HG03342 (cell line): ENCODE results near the gene SSBP2.

ENCODE experiments used
- ATAC-seq: cut with Tn5 transposase; IDR thresholded peaks from one replicate; pipeline ENCODE4 v1.9.1; 2021; ENCODE audit warnings: mild to moderate bottlenecking, moderate library complexity; ENCODE audit not compliant: unreplicated experiment

The SSBP2 gene

DNA sequence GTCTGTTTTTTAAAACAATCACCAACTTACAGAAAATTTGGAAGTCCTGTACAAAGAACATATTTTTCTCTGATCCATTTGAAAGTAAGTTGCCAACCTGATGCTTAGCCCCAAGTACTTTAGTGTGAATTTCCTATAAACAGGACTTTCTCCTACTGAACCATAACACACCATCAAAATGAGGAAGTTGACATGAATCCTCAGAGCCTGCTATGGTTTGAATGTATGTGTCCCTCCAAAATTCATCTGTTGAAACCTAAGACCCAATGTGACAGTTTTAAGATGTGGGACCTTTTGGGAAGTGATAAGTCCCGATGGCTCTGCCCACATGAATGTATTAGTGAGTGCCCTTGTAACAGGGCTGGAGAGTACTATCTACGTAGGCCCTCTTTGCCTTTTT lies 350.5 kb downstream of the SSBP2 start:
- ATAC-seq, result no peak

- ATAC-seq, result no peak
Measured at GRCh38 chr5:81398741-81399140, 352.2 kb downstream of the SSBP2 start.

DNA sequence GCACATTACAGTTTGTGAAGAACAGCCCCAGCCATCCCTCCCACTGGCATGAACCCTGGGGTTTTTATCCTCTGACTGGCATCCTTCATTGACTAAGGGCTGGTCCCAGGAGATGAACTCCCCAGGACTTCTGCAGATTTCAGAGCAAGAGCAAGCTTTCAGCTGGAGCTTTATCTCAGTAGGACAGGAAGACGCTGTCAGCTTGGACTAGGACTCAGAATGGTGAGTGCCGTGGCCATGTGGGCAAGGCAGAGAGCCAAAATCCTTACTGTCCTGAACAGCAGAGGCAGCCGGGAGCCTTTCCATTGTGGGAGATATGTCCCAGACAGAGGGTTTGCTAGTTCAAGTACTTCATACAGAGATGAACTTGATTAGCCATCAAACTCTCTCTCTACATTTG lies 353.7 kb downstream of the SSBP2 start:
- ATAC-seq, result no peak

- no peak for ATAC-seq
Measured at GRCh38 chr5:81395262-81395661, 355.6 kb downstream of the SSBP2 start.

DNA sequence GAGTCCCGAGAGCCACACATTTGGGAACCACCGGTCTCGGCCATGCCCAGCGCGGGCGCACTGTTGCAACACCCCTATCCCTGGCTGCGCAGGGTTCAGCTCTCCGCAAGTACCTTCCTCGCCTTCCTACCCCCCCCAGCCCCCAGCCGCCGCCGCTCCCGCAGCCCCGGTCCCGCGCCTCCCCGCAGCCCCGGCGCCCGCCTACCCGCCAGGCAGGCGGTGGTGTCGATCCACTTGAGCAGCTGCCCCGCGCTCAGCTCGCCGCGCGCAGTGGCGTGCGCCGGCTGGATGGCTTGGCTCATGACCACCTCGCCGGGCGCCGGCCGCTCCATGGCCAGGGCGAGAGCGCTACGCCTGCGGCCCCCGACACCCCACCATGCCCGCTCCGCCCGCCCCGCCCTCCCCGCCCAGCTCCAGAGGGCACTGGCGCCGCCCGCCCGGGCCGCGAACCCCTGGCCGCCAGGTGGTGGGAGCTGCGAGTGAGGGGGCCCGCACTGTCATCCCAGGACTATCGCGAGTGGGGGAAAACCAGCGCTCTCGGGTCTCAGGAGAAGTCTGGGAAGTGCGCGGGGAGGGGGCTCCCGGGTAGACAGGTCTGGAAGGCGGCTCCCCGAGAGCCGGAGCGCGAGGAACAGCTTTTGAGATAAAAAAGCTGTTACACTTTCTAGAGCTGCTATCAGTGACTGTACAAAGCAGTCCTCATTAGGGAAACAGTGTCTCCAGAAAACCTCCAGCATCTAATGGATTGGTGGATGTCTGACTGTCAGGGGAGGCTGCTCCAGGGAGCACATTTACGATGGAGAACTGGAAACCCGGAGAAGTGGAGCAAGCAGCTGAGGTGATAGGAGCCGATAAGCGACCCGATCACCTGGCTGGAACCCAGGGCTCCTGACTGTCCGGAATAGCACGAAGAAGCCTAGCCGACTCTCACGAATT lies 356.8 kb downstream of the SSBP2 start, which contains the start of gene ACOT12:
TSS of gene ACOT12 (minus strand) at position 352 of the 936 bp plus-strand sequence. CDS start at position 332, 20 bp downstream.
- ATAC-seq, result no peak

- no peak for ATAC-seq
Measured at GRCh38 chr5:81393430-81393782, 357.5 kb downstream of the SSBP2 start.

- no peak for ATAC-seq
Measured at GRCh38 chr5:81389025-81389424, 361.9 kb downstream of the SSBP2 start.

GRCh38 chr5:81388169-81388568 lies 362.7 kb downstream of the SSBP2 start:
- ATAC-seq, result no peak

GRCh38 chr5:81383867-81384266 lies 367.0 kb downstream of the SSBP2 start:
- ATAC-seq, result no peak

GRCh38 chr5:81371354-81371876 lies 379.5 kb downstream of the SSBP2 start:
- ATAC-seq, result no peak

DNA sequence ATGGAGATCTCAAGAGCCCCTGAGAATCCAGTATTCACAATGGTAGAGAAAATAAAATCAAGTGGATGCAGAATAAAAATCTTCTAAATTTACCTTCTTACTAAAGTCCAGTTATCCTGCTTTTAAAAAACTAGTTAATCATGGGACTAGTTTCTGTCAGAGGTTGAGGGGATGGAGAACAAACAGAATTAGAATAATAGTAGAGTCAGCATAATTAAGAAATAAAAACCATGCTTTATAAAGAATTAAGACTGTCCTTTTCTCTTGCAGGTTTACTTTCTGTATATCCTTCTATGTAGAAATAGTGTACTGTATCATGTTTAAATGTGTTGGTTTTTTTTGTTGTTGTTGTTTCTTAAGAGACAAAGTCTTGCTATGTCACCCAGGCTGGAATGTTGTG lies 380.0 kb downstream of the SSBP2 start:
- ATAC-seq, result no peak

DNA sequence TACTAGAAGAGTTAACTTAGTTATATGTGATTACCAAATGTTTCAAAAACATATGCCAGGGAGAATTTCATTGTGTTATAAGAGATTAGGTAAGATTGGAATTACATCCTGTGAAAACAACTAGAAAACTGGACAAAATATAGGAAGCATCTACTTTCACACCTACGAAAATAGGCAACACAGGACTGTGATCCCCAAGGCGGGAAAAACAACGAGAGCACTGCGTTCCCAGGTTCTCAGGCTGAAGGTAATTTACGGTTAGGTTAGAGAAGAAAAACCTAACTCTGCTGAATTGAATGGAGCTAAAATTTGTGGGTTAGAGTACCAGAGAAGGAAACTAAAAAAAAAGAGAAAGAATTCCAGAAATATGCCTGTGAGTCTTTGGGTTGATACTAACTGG lies 385.4 kb downstream of the SSBP2 start:
- no peak for ATAC-seq

DNA sequence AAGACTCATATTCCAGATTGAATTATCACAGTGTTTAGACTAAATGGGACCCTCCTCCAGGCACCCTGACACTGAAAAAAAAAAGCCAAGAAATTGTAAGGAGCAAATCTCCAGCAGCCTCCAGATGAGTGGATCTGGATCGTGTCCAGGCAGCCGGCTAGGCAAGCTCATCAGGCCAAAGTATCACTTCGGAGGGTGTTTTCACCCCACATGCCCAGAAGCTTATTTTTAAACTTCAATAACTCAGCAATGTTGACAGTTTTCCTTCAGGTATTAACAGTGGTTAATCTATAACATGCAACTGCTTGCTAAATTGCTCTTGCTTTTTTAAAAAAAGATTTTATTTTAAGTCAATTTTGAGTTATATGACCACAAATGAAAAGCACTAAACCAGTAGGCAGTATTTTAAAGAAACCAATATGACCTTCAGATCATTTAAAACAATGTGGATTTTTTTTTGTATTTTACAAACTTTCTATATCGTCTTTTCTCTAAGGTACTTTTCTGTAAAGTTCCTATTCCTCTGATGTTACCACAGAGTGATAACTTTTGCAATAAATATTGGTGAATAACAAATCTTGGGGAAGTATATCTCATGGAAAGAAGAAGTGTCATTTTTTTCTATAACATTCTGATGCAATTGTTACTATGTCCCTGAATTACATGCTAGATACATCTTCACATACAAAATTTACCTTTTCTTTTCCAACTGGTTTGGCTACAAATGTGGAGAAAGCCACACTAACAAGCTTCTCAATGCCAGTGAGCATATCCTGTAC lies 387.6 kb downstream of the SSBP2 start:
- no peak for ATAC-seq
